ENCODE results near the gene TIMP2. TPM values are rescaled to one million over a fixed set of nuclear protein-coding genes. Genes with fewer than 3 reads are reported as not detected.

The TIMP2 gene
- total and polyA plus RNA-seq, 2 of the 8 experiments (the other 6 are each of a cell fraction or from before 2014, with no cell fraction given): 18.2 to 43.3 TPM

DNA sequence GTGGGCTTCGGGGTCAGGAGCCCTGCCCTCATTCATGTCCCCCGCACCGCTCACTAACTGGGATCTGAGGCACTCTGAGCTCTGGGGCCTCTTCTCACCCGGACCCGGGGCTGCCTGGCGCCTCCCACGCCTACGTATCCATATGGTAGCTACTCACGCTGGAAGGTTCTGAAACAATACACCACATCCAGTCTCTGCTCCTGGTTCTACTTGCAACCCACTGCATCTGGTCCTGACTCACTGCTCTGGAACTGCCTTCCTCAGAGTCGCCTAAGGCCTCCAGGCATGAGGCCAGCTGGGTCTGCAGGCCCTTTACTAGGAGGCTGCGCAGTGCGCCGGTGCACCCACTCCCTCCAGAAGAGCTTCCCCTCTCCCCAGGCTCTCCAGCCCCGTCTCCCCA, 102.6 kb downstream of the TIMP2 start (continued):
- TF ChIP-seq JUND (IDR thresholded peaks at IDR 0.05; ENCODE audit: low read length) (no peak), ASH2L (IDR thresholded peaks at IDR 0.05; ENCODE audit: low read length) (no peak), BACH1 (IDR thresholded peaks at IDR 0.05; ENCODE audit: low read length) (no peak)
- TF ChIP-seq, protein P1, sequence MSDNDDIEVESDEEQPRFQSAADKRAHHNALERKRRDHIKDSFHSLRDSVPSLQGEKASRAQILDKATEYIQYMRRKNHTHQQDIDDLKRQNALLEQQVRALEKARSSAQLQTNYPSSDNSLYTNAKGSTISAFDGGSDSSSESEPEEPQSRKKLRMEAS (IDR thresholded peaks at IDR 0.05): no peak

Measured in H1 (cell line).